CD8-positive, alpha-beta memory T cell (primary cell): ENCODE measurements around the gene IGSF3. TPM values are rescaled to one million over a fixed set of nuclear protein-coding genes. Genes with fewer than 3 reads are reported as not detected.
"Not testable (repeated sequence)": the region's sequence is repeated elsewhere in the genome, so short reads cannot be mapped to it uniquely, and the experiment has no call there.

Experiments used
- CTCF ChIA-PET: fragments of 350-600 bp; sonication (Branson Sonifier 250); formaldehyde crosslinking; loops from one replicate; lab custom pipeline; 2021; ENCODE audit warnings: antibody characterized with exemption; lab: Charles Lee
- POLR2A ChIA-PET: fragments of 350-600 bp; sonication (Branson Sonifier 250); formaldehyde crosslinking; loops from one replicate; lab custom pipeline; 2021; ENCODE audit warnings: antibody characterized with exemption; lab: Charles Lee
- DNase-seq, 5 donors: peaks; one replicate each; pipeline versions ENCODE4 v3.0.0 to v3.0.0-alpha.2; 2020 to 2022; ENCODE audit warnings: mixed read lengths in 1 of 5
- H3K27ac ChIP-seq: one replicate; pipeline ENCODE4 v1.7.0; 2013; ENCODE audit warnings: low read depth, mild to moderate bottlenecking, low read length, moderate library complexity
- H3K27me3 ChIP-seq: 2 replicates; pipeline ENCODE4 v1.7.0; 2013; ENCODE audit warnings: low read length, mild to moderate bottlenecking; ENCODE audit not compliant: insufficient read depth, poor library complexity, severe bottlenecking
- H3K36me3 ChIP-seq: 2 replicates; pipeline ENCODE4 v1.7.0; 2013; ENCODE audit warnings: mild to moderate bottlenecking, low read length, moderate library complexity; ENCODE audit not compliant: insufficient read depth
- H3K4me1 ChIP-seq: 2 replicates; pipeline ENCODE4 v1.7.0; 2013; ENCODE audit warnings: mild to moderate bottlenecking, low read length, moderate library complexity; ENCODE audit not compliant: insufficient read depth
- H3K4me3 ChIP-seq: 2 replicates; pipeline ENCODE4 v1.7.0; 2013; ENCODE audit warnings: mild to moderate bottlenecking, low read length
- H3K9me3 ChIP-seq: 2 replicates; pipeline ENCODE4 v1.7.0; 2013; ENCODE audit warnings: mild to moderate bottlenecking, low read length
- H3K27ac Mint-ChIP-seq, 8 donors: one replicate each; pipeline ENCODE4 v1.8.0; 2020 to 2021; ENCODE audit warnings: mixed read lengths in 8 of 8, mild to moderate bottlenecking in 6 of 8, inconsistent platforms in 3 of 8, moderate library complexity in 3 of 8
- H3K27me3 Mint-ChIP-seq, 2 donors: one replicate each; pipeline ENCODE4 v1.8.0; 2020 to 2021; ENCODE audit warnings: mixed read lengths in 2 of 2, mild to moderate bottlenecking in 1 of 2, moderate library complexity in 1 of 2
- H3K36me3 Mint-ChIP-seq, 3 donors: one replicate each; pipeline ENCODE4 v1.8.0; 2020 to 2021; ENCODE audit warnings: mixed read lengths in 3 of 3, inconsistent platforms in 1 of 3, mild to moderate bottlenecking in 1 of 3
- H3K4me1 Mint-ChIP-seq, 3 donors: one replicate each; pipeline ENCODE4 v1.8.0; 2020 to 2021; ENCODE audit warnings: mixed read lengths in 3 of 3, inconsistent platforms in 1 of 3, mild to moderate bottlenecking in 1 of 3
- H3K4me3 Mint-ChIP-seq, 7 donors: one replicate each; pipeline ENCODE4 v1.8.0; 2020 to 2021; ENCODE audit warnings: mixed read lengths in 7 of 7, mild to moderate bottlenecking in 6 of 7, moderate library complexity in 4 of 7, inconsistent platforms in 2 of 7
- H3K9me3 Mint-ChIP-seq, 5 donors: one replicate each; pipeline ENCODE4 v1.8.0; 2020 to 2022; ENCODE audit warnings: mixed read lengths in 5 of 5, mild to moderate bottlenecking in 3 of 5, moderate library complexity in 2 of 5, inconsistent platforms in 1 of 5
- polyA plus RNA-seq: library from polyadenylated mRNA; unstranded; fragments of 300-500 nt; fragmentation: Illumina TruSeq; gene quantifications from one replicate; pipeline ENCODE4 v1.2.3, GENCODE V29; 2021
- total RNA-seq, 2 experiments: library from RNA; stranded (reverse); gene quantifications; one replicate each; pipeline ENCODE4 v1.2.3, GENCODE V29; 2021

IGSF3 gene
- total and polyA plus RNA-seq, 3 experiments from 2014 or later: 1.8 to 2.0 TPM; not detected in 1

DNA sequence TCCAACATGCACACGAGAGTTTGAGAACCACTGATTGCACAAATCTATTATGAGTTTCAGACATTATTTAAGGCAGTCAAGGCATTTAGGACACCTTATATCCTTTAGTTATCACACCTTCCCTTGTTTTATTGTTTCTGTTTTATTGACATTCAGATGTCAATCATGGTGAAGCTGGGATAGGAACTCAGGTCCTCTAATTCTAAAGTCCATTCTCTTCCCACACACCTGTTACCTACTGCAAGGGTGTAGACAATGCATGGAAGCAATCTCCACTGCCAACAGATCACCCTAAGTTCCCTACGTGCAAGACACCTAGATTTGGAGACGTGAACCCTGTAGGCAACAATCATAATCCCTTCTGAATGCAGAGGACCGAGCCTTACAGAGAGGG is 2.6 kb downstream of the IGSF3 start:
- Mint-ChIP-seq H3K27me3 (peaks cover 25 to 55% of the 10 kb centered on the region in 2 donors), H3K4me3 (no peak overlapping the region), H3K4me1 (peaks cover 10 to 20% (median 12%) of the 10 kb centered on the region in 3 donors), H3K36me3 (no peaks in the 10 kb centered on the region), H3K27ac (no peak overlapping the region), H3K9me3 (peaks cover 0 to 1% (median 0%) of the 10 kb centered on the region in 5 donors)
- H3K4me1 ChIP-seq: peaks cover 10% of the 10 kb centered on the region
- H3K27me3 ChIP-seq: peaks cover 17% of the 10 kb centered on the region
- ChIA-PET CTCF (no interaction called here), POLR2A (no interaction called here)
- no peak overlapping the region for H3K27ac ChIP-seq
- H3K9me3 ChIP-seq: no peaks in the 10 kb centered on the region
- no peak for DNase-seq
- H3K36me3 ChIP-seq: no peaks in the 10 kb centered on the region
- no peak overlapping the region for H3K4me3 ChIP-seq

DNA sequence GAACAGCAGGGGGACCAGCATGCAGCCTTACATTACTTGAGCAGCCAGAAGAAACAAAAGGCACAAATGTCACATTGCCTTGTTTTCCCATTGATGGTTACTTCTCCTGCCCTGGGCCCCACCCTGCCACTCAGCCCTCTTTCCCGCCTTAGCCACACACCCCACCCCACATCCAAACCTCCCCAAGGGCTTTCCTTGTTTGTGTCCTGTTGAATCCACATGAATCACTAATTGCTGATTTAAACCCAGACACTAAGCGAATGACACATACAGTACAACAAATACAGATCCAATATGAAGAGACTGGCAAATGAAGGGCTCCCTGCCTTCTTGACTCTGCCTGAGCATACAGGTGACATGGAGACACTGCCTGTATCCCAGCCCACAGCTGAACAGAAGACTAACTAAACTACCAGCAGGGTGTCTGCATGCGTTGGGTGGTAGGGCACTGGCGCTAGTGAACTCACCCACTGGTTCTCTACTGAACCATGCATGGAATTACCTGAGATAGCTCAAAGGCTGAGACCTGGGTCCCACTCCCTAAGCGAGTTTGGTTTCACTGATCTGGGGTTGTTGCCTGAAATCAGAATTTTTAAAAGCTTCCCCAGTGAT is 3.1 kb downstream of the IGSF3 start:
- no peak overlapping the region for H3K4me3 ChIP-seq
- CTCF ChIA-PET: no interaction called here
- no peaks in the 10 kb centered on the region for H3K36me3 ChIP-seq
- no peak overlapping the region for H3K27ac ChIP-seq
- no peaks in the 10 kb centered on the region for H3K36me3 Mint-ChIP-seq
- H3K27me3 Mint-ChIP-seq: peaks cover 25 to 51% of the 10 kb centered on the region in 2 donors
- DNase-seq: no peak
- H3K9me3 ChIP-seq: no peaks in the 10 kb centered on the region
- POLR2A ChIA-PET: no interaction called here
- H3K4me3 Mint-ChIP-seq: no peak overlapping the region
- peaks cover 10% of the 10 kb centered on the region for H3K4me1 ChIP-seq
- peaks cover 0 to 1% (median 0%) of the 10 kb centered on the region in 5 donors for H3K9me3 Mint-ChIP-seq
- peaks cover 17% of the 10 kb centered on the region for H3K27me3 ChIP-seq
- no peak overlapping the region for H3K27ac Mint-ChIP-seq
- peaks cover 10 to 20% (median 12%) of the 10 kb centered on the region in 3 donors for H3K4me1 Mint-ChIP-seq

DNA sequence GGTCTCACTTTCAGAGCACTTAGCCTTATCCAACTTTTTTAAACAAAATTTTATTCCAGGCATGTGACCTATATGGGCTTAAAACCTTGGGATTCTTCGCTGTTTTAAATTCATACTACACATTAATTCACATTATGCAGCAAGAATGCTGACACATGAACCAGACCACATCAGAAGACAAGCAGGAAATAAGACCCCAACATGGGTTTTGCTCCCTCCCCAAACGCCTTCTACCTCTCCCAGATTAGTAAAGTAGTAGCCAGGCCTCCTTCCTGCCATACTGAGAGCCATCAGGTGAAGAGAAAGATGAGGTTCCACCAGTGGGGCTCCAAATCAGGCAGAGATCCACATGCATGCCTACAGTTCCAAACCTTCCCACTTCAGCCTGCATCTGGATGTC is 3.7 kb downstream of the IGSF3 start:
- Histone ChIP-seq H3K4me1 (peaks cover 10% of the 10 kb centered on the region), H3K4me3 (no peak overlapping the region), H3K27ac (no peak overlapping the region), H3K27me3 (peaks cover 17% of the 10 kb centered on the region), H3K36me3 (no peaks in the 10 kb centered on the region), H3K9me3 (no peaks in the 10 kb centered on the region)
- ChIA-PET POLR2A (no interaction called here), CTCF (no interaction called here)
- Mint-ChIP-seq H3K9me3 (peaks cover 0 to 1% (median 0%) of the 10 kb centered on the region in 5 donors), H3K4me1 (peaks cover 10 to 20% (median 12%) of the 10 kb centered on the region in 3 donors), H3K36me3 (no peaks in the 10 kb centered on the region), H3K27me3 (peaks cover 25 to 51% of the 10 kb centered on the region in 2 donors), H3K27ac (peak overlapping the region in 1 of 8 donors; percentile 20), H3K4me3 (no peak overlapping the region)
- no peak for DNase-seq

DNA sequence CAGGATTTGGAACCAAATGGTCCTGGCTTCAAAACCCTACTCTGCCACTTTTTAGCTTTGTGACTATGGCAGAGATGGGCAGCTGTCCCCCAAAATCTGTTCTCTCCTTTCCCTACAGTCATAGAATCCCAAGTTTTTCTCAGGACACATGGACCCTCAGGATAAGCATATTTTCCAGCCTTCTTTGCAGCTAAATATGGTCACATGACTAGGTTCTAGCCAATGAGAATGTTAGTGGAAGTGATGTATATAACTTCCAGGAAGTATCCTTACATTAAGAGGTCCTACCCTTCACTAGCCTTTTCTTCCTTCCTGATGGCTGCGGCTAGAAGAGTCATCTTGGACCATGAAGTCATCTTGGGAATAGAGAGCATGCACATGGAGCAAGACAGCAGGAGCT is 5.9 kb downstream of the IGSF3 start:
- POLR2A ChIA-PET: no interaction called here

DNA sequence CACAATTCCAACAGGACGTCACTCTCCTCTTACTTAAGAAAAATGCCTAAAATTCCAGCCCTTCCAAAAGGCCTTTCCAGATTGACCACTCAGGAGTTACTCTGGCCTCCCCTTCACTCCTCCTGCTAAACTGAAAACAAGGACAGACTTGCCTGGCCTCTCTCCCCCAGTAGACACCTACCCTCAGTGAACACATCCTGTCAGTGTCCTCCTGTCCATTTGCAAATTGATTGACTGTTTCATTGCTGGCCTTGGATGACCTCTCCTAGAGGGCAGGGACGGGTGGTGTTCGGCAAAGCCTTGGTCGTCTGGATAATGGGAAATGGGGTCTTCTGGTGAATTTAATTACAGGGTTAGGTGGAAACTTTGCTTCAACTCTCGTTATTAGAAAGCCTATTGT is 8.9 kb downstream of the IGSF3 start:
- H3K27me3 ChIP-seq, H3K36me3 ChIP-seq, H3K9me3 ChIP-seq, POLR2A ChIA-PET, H3K4me1 ChIP-seq, DNase-seq, H3K27ac ChIP-seq, H3K4me1 Mint-ChIP-seq, CTCF ChIA-PET, H3K27ac Mint-ChIP-seq, H3K36me3 Mint-ChIP-seq, H3K9me3 Mint-ChIP-seq, H3K4me3 Mint-ChIP-seq, H3K4me3 ChIP-seq: not testable (repeated sequence)
- H3K27me3 Mint-ChIP-seq: peaks cover 0 to 17% of the 10 kb centered on the region in 2 donors

More for the DNA sequence above, 5.9 kb downstream of the IGSF3 start:
- peaks cover 19 to 44% of the 10 kb centered on the region in 2 donors for H3K27me3 Mint-ChIP-seq
- Histone ChIP-seq H3K4me1 (peaks cover 5% of the 10 kb centered on the region), H3K4me3 (no peak overlapping the region), H3K9me3 (no peaks in the 10 kb centered on the region), H3K27ac (no peak overlapping the region), H3K36me3 (no peaks in the 10 kb centered on the region), H3K27me3 (peaks cover 12% of the 10 kb centered on the region)
- DNase-seq: no peak
- peaks cover 0 to 1% (median 0%) of the 10 kb centered on the region in 3 donors for H3K36me3 Mint-ChIP-seq
- H3K9me3 Mint-ChIP-seq: no peaks in the 10 kb centered on the region
- H3K4me3 Mint-ChIP-seq: no peak overlapping the region
- CTCF ChIA-PET: interaction anchor here (1.3 kb wide), 1 partner anchor 11 kb away, joined by 3 read pairs; no protein-coding TSS in a partner anchor
- H3K27ac Mint-ChIP-seq: no peak overlapping the region
- H3K4me1 Mint-ChIP-seq: peaks cover 6 to 13% (median 7%) of the 10 kb centered on the region in 3 donors

GRCh38 chr1:116657836-116658235 is 9.7 kb downstream of the IGSF3 start:
- H3K4me3 Mint-ChIP-seq, H3K4me1 ChIP-seq, H3K27ac Mint-ChIP-seq, DNase-seq, H3K4me3 ChIP-seq, CTCF ChIA-PET, H3K36me3 Mint-ChIP-seq, H3K27ac ChIP-seq, H3K4me1 Mint-ChIP-seq, H3K27me3 ChIP-seq, H3K36me3 ChIP-seq, H3K9me3 Mint-ChIP-seq, POLR2A ChIA-PET, H3K9me3 ChIP-seq: not testable (repeated sequence)
- H3K27me3 Mint-ChIP-seq: peaks cover 0 to 15% of the 10 kb centered on the region in 2 donors

- no peaks in the 10 kb centered on the region for H3K9me3 ChIP-seq
- H3K4me3 ChIP-seq: no peak overlapping the region
- peaks cover 0 to 27% of the 10 kb centered on the region in 2 donors for H3K27me3 Mint-ChIP-seq
- no peaks in the 10 kb centered on the region for H3K27me3 ChIP-seq
- no peak overlapping the region for H3K27ac ChIP-seq
- no peaks in the 10 kb centered on the region for H3K4me1 Mint-ChIP-seq
- no peaks in the 10 kb centered on the region for H3K4me1 ChIP-seq
- H3K36me3 Mint-ChIP-seq: peaks cover 0 to 1% (median 0%) of the 10 kb centered on the region in 3 donors
- no peak for DNase-seq
- ChIA-PET CTCF (no interaction called here), POLR2A (no interaction called here)
- no peak overlapping the region for H3K4me3 Mint-ChIP-seq
- H3K36me3 ChIP-seq: no peaks in the 10 kb centered on the region
- H3K27ac Mint-ChIP-seq: no peak overlapping the region
- H3K9me3 Mint-ChIP-seq: no peaks in the 10 kb centered on the region
Measured at GRCh38 chr1:116654351-116654750, 13.2 kb downstream of the IGSF3 start.

DNA sequence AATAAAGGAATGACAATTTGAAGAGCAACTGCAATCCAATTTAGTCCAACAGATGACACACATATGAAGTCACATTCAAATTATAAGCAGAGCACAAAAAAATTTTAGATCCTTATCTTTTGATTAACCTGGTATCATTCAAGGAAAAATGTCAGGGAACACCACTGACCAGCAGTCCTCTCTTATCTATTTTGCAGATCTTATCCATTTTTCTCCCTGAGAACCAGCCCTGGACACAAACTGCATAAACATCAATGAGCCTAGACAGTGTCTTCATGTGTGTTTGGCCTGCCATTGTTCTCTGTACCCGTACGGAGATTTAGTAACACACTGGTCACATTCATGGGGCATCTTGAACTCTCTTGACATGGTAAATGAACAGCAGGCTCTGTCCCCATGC is 14.9 kb downstream of the IGSF3 start:
- POLR2A ChIA-PET, H3K4me1 Mint-ChIP-seq, H3K36me3 ChIP-seq, H3K9me3 ChIP-seq, H3K4me1 ChIP-seq, H3K27me3 ChIP-seq, H3K36me3 Mint-ChIP-seq, H3K27ac ChIP-seq, H3K4me3 Mint-ChIP-seq, H3K4me3 ChIP-seq, DNase-seq, H3K9me3 Mint-ChIP-seq, CTCF ChIA-PET: not testable (repeated sequence)
- peaks cover 0 to 29% of the 10 kb centered on the region in 2 donors for H3K27me3 Mint-ChIP-seq
- peak overlapping the region in 1 of 8 donors; percentile 51 for H3K27ac Mint-ChIP-seq
